Measurements from ENCODE around the gene CDC25C.
A peak's percentile ranks its signal among the peaks of the same experiment; 100 is the strongest.

The CDC25C gene

DNA sequence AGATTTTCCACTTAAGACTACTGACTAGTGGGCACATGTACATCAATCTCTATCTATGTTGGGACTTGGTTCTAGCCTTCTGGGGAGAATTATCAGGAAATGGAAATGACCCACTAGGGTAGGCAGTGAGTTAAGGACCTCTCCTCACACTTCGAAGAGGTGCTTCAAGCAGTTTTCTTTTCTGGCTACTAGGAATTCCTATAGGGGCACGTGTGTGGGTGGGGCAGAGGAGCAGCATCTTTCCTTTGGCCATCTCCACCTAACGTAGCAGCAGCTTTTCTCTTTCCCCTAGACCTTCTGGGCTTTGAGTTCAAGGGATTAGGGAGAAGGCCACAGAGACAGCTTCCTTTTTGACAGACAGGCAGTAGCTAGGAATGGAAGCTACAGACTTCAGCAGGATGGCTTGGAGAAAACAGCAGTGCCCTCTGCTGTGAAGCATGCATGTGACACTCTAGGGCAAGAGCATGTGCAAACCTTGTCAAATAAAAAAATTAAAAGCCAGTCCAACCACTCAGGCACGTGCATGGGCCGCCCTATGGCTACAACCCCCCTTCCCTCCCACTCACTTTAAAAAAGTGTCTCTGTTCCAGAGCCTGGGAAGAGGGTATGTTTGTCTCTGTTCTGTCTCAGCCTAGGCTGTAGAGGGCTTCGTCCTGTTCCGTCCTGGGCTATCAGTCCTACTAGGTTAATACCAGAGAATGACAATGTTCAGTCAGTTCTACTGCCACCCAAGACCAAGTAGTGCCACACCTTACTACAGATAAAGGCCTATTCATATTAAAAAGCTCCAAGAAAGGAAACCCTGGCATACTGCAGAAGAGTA is 48.5 kb downstream of the CDC25C start:
- Histone ChIP-seq H4K20me1 (no peaks in the 10 kb centered on the region), H3K27ac (no peak overlapping the region), H3K4me1 (peaks cover 0 to 14% (median 6%) of the 10 kb centered on the region in 10 experiments; a peak in 11 of 20 replicates), H3K4me2 (no peak overlapping the region), H3K4me3 (no peak overlapping the region), H3K27me3 (no peaks in the 10 kb centered on the region), H3K36me3 (peaks cover 0 to 44% (median 37%) of the 10 kb centered on the region in 11 experiments; a peak in 20 of 22 replicates), H3K9me3 (replicated peaks in 1 of 11) (no peaks in the 10 kb centered on the region), H3K9ac (no peak overlapping the region)
- TF ChIP-seq Cebpa-rat (IDR thresholded peaks at IDR 0.05), result no peak

DNA sequence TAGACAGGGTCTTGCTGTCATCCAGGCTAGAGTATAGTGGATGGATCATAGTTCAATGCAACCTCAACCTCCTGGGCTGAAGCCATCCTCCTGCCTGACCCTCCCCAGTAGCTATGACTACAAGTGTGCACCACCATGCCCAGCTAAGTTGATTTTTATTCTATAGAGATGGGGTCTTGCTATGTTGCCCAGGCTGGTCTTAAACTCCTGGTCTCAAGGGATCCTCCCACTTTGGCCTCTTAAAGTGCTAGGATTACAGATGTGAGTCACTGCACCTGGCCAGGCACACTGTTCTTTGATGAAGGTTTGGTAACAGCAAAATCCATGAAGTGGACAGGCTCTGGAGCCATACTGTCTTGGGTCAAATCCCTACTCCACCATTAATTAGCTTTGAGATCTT is 50.7 kb downstream of the CDC25C start:
- TF ChIP-seq Cebpa-rat (IDR thresholded peaks at IDR 0.05), result no peak

DNA sequence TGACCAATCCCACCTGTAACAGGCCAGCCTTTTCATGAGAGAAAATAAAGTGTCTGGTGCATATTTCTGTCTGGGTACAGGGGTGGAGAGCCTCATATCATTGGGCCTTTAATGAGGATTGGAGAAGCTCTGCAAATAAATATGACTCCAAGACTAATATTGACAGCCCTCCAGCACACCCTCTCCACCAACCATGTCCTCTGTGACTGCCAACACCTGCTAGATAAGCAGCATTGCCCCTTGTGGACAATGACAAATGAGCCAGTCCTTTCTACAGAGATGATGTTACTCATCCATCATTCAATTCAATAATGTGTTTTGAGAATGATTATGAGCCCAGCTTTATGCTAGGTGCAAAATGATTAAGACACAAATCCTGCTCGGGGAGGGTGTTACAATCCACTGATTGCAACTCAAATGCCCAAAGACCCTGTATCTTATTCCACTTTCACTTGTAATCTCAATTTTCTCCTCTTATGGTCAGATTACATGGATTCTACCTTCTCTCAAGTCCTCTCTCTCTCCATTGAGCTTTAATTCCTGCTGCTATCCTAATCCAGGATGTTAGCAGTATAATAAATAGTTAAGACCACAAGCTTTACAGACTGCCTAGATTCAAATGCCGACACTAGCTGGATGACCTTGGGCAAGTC is 55.1 kb downstream of the CDC25C start:
- peaks cover 0 to 7% (median 4%) of the 10 kb centered on the region in 10 experiments; a peak in 9 of 20 replicates for H3K4me1 ChIP-seq
- peaks cover 33 to 43% (median 39%) of the 10 kb centered on the region in 11 experiments for H3K27me3 ChIP-seq
- no peak for TF ChIP-seq Cebpa-rat (IDR thresholded peaks at IDR 0.05)
- no peak overlapping the region for H3K27ac ChIP-seq
- H4K20me1 ChIP-seq, result no peaks in the 10 kb centered on the region; a peak in 1 of 22 replicates
- H3K4me3 ChIP-seq, result no peak overlapping the region
- H3K4me2 ChIP-seq, result no peak overlapping the region
- H3K36me3 ChIP-seq, result no peaks in the 10 kb centered on the region
- no peaks in the 10 kb centered on the region for H3K9me3 ChIP-seq (replicated peaks in 1 of 11)
- H3K9ac ChIP-seq, result no peak overlapping the region

More for the DNA sequence above, 50.7 kb downstream of the CDC25C start:
- Histone ChIP-seq H3K27ac (no peak overlapping the region), H3K4me1 (no peaks in the 10 kb centered on the region), H3K4me2 (no peak overlapping the region), H3K9ac (no peak overlapping the region), H3K9me3 (replicated peaks in 1 of 11) (no peaks in the 10 kb centered on the region), H3K4me3 (no peak overlapping the region), H3K36me3 (peaks cover 0 to 24% (median 19%) of the 10 kb centered on the region in 11 experiments; a peak in 20 of 22 replicates), H4K20me1 (no peaks in the 10 kb centered on the region), H3K27me3 (peaks cover 1 to 9% (median 5%) of the 10 kb centered on the region in 11 experiments; a peak in 21 of 22 replicates)

DNA sequence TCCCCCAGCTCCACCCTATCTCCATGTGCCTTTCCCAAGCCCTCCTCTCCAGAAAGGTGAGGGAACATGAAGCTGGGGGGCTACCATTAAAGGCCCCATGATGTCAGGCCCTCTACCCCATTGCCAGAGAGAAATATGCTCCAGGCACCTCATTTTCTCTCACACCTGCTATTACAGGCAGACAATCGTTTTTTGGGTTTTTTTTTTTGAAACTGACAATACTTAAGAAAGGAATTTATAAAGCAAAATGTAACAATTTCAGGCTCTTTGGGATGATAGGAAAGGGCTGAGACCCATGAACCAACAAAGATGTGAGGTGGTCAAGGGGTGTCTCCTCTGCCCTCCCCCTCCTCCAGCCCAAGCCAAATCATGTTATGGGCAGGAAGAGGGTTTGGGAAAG is 55.7 kb downstream of the CDC25C start:
- peaks cover 0 to 7% (median 4%) of the 10 kb centered on the region in 10 experiments; a peak in 9 of 20 replicates for H3K4me1 ChIP-seq
- H4K20me1 ChIP-seq, result no peaks in the 10 kb centered on the region; a peak in 1 of 22 replicates
- H3K36me3 ChIP-seq, result no peaks in the 10 kb centered on the region
- H3K9me3 ChIP-seq (replicated peaks in 1 of 11), result no peaks in the 10 kb centered on the region
- no peak overlapping the region for H3K27ac ChIP-seq
- H3K4me2 ChIP-seq, result no peak overlapping the region
- no peak overlapping the region for H3K4me3 ChIP-seq
- H3K27me3 ChIP-seq, result peaks cover 33 to 43% (median 39%) of the 10 kb centered on the region in 11 experiments
- no peak overlapping the region for H3K9ac ChIP-seq
- TF ChIP-seq Cebpa-rat (IDR thresholded peaks at IDR 0.05), result no peak

DNA sequence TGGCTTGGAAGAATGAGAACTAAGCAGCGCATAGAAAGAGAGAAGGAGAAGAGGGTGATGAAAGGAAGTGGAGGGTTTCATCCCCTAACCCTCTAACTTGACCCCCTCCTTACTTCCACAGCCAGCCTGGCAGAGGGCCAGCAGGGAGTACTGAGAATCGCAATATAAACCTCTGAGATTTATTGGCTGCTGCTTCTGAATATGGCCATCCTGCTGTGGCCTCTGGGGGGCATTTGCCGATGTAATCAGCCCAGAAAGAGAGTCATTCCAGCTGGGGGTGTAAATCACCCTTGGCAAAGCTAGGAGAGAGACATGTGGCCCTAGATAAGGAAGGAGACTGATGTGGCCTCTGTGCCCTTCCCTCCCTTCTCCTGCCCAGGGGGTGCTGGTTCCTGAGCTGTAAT is 56.2 kb downstream of the CDC25C start:
- no peak for TF ChIP-seq Cebpa-rat (IDR thresholded peaks at IDR 0.05)
- Histone ChIP-seq H3K9me3 (replicated peaks in 1 of 11) (no peaks in the 10 kb centered on the region), H3K36me3 (no peaks in the 10 kb centered on the region), H3K4me1 (peaks cover 0 to 7% (median 4%) of the 10 kb centered on the region in 10 experiments; a peak in 9 of 20 replicates), H3K4me3 (no peak overlapping the region), H4K20me1 (no peaks in the 10 kb centered on the region; a peak in 1 of 22 replicates), H3K4me2 (no peak overlapping the region), H3K9ac (no peak overlapping the region), H3K27ac (no peak overlapping the region), H3K27me3 (peaks cover 33 to 43% (median 39%) of the 10 kb centered on the region in 11 experiments)

DNA sequence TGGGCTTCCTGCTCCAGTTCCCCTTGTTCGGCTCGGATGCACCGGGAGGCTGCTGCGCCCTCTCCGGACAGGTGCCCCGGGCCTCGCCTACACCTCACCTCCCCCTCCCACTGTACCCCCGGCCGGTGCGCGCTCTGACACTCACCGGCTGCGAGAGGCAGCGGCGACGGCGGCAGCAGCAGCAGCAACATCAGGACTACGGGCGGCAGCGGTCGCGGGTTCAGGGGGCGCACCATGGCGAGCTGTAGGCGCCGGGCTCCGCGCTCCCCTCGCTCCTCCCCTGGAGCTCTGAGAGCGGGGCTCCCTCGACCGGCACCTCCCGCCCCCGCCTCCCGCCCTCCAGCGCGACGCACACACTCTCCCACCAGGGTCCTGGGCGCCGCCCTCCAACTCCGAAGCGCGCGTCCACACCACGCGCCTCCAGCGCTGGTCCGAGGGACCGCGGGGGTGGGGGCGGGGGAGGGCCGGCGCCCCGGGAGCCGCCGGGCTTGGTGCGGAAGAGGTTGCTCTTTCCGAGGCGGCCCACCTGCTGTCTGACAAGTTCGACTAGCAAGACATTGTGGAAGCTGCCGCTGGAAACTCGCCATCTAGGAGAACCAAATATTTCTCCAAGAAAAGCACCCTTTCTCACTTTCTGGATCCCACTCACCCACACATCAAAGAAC is 57.3 kb downstream of the CDC25C start, which contains the start of gene GFRA3:
TSS of gene GFRA3 (minus strand) at position 433 of the 665 bp plus-strand sequence. CDS start at position 236, 197 bp downstream.
- Histone ChIP-seq H3K27ac (no peak within 1 kb of the TSS), H4K20me1 (no peaks in the 10 kb centered on the region; a peak in 1 of 22 replicates), H3K9me3 (replicated peaks in 1 of 11) (no peaks in the 10 kb centered on the region), H3K4me3 (peak within 1 kb of the TSS in 9 of 10 experiments; percentile 14 to 63 (median 39); a peak in 15 of 20 replicates), H3K4me1 (peaks cover 0 to 7% (median 4%) of the 10 kb centered on the region in 10 experiments; a peak in 9 of 20 replicates), H3K27me3 (peaks cover 33 to 43% (median 39%) of the 10 kb centered on the region in 11 experiments), H3K9ac (peak within 1 kb of the TSS in 3 of 11 experiments; percentile 9 to 22 (median 13); a peak in 2 of 22 replicates), H3K36me3 (no peaks in the 10 kb centered on the region), H3K4me2 (peak within 1 kb of the TSS; percentile 51 to 79 (median 66))
- no peak for TF ChIP-seq Cebpa-rat (IDR thresholded peaks at IDR 0.05)

DNA sequence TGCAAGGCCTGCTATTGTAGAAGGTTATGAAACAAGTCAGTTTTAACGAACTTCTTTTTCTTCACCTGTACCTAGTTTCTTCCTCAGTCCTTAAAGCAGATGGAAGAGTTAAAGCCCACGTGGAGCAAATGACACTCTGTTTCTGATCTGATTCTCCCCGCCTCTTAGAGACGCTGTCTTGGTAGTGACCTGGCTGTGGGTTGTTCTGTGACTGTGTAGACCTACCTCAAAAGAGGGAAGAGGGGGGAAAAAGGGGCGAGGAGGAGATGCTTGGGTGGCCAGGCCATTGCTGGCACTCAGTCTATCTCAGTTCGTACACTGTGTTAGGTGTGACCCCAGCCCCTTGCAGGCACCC is 57.8 kb downstream of the CDC25C start:
- H3K4me3 ChIP-seq, result peak overlapping the region in 9 of 10 experiments; percentile 14 to 63 (median 39); a peak in 9 of 20 replicates
- peaks cover 0 to 7% (median 4%) of the 10 kb centered on the region in 10 experiments; a peak in 9 of 20 replicates for H3K4me1 ChIP-seq
- H3K27me3 ChIP-seq, result peaks cover 33 to 43% (median 39%) of the 10 kb centered on the region in 11 experiments
- H3K4me2 ChIP-seq, result peak overlapping the region; percentile 51 to 79 (median 66); a peak in 20 of 22 replicates
- H3K9ac ChIP-seq, result 0 out of 22 replicates have a peak overlapping the region, but pooled peaks of 1 of the 11 experiments have one; percentile 13
- no peak for TF ChIP-seq Cebpa-rat (IDR thresholded peaks at IDR 0.05)
- H3K27ac ChIP-seq, result no peak overlapping the region
- H3K36me3 ChIP-seq, result no peaks in the 10 kb centered on the region
- no peaks in the 10 kb centered on the region; a peak in 1 of 22 replicates for H4K20me1 ChIP-seq
- no peaks in the 10 kb centered on the region for H3K9me3 ChIP-seq (replicated peaks in 1 of 11)

DNA sequence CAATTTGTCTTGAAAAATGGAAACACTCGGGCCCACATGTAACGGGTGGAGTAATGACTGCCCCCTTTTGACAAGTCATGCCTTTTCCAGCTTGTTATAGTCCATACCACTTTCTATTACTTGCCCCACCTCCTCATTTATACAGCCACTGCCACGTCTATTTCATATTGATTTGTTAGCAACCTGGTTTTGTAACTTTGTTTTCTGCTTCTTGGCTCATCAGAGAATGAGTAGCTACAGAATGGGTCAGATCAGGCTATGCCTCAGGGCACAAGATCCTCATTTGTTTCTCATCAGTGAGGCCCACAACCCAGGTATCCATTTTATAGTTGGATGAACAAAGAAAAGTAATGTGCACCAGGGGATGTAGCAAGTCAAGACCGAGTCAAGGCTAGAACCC is 58.9 kb downstream of the CDC25C start:
- Histone ChIP-seq H3K36me3 (no peaks in the 10 kb centered on the region), H3K27ac (no peak overlapping the region), H4K20me1 (no peaks in the 10 kb centered on the region; a peak in 1 of 22 replicates), H3K4me1 (peaks cover 0 to 7% (median 4%) of the 10 kb centered on the region in 10 experiments; a peak in 9 of 20 replicates), H3K4me3 (no peak overlapping the region), H3K27me3 (peaks cover 33 to 43% (median 39%) of the 10 kb centered on the region in 11 experiments), H3K9me3 (replicated peaks in 1 of 11) (no peaks in the 10 kb centered on the region), H3K4me2 (no peak overlapping the region), H3K9ac (no peak overlapping the region)
- no peak for TF ChIP-seq Cebpa-rat (IDR thresholded peaks at IDR 0.05)

Data from BLaER1 treated with 17β-estradiol and CSF1 and Interleukin-3, amounts not matched to agents 10 nM and 100 nM (cell line).